Lower leg skin (tissue), 3 donors: ENCODE data around the gene CDHR1.

ENCODE experiments used
- POLR2A ChIP-seq, 2 donors: fragments of 450-650 bp; IDR thresholded peaks; one replicate each; pipeline ENCODE4 v1.6.1; 2016 to 2017; ENCODE audit warnings: antibody characterized with exemption in 2 of 2, mild to moderate bottlenecking in 1 of 2, moderate library complexity in 1 of 2
- TF ChIP-seq, protein P1 (sequence below), 3 donors: fragments of 450-650 bp; IDR thresholded peaks; one replicate each; pipeline ENCODE4 v1.5.1; 2016; ENCODE audit warnings: antibody characterized with exemption in 3 of 3, mild to moderate bottlenecking in 3 of 3, moderate library complexity in 2 of 3

DNA sequence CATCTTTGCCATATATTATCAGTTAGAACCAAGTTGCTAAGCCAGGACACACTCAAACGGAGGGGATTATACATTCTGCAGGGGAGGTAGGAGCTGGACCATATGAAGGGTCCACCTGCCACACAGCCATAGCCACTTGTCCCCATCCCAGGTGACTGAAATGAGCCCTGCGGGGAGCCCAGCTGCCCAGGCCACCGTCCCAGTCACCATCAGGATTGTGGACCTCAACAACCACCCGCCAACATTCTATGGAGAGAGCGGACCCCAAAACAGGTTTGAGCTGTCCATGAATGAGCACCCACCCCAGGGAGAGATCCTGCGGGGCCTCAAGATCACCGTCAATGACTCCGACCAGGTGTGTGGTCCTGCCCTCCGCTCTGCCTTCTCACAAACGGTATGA lies 13.7 kb downstream of the CDHR1 start:
- TF ChIP-seq, protein P1, sequence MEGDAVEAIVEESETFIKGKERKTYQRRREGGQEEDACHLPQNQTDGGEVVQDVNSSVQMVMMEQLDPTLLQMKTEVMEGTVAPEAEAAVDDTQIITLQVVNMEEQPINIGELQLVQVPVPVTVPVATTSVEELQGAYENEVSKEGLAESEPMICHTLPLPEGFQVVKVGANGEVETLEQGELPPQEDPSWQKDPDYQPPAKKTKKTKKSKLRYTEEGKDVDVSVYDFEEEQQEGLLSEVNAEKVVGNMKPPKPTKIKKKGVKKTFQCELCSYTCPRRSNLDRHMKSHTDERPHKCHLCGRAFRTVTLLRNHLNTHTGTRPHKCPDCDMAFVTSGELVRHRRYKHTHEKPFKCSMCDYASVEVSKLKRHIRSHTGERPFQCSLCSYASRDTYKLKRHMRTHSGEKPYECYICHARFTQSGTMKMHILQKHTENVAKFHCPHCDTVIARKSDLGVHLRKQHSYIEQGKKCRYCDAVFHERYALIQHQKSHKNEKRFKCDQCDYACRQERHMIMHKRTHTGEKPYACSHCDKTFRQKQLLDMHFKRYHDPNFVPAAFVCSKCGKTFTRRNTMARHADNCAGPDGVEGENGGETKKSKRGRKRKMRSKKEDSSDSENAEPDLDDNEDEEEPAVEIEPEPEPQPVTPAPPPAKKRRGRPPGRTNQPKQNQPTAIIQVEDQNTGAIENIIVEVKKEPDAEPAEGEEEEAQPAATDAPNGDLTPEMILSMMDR (IDR thresholded peaks at IDR 0.05), result no peak
- TF ChIP-seq POLR2A (IDR thresholded peaks at IDR 0.05), result no peak
